Activated CD8-positive, alpha-beta memory T cell treated with anti-CD3 and anti-CD28 coated beads for 24 hours (primary cell): ENCODE results near the gene GADD45A.

ENCODE experiments used
- DNase-seq: peaks from one replicate; pipeline ENCODE4 v3.0.0-alpha.2; 2020

Gene GADD45A

DNA sequence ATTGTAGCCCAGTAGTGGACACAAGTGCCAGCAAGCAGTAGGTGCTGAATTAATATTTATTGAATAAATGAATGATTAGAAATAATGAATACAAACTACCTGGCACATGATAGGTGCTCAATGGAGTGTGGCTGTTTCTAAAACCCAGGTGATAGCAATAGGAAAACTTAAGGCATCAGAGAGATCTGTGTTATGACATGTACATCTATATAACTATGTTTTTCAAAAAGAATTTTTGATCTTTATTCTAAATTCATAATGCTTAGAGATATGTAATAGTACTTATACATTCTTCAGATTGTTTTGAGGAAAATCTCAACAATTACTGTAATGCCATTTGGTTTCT, 5.0 kb downstream of the GADD45A start:
- DNase-seq: no peak

DNA sequence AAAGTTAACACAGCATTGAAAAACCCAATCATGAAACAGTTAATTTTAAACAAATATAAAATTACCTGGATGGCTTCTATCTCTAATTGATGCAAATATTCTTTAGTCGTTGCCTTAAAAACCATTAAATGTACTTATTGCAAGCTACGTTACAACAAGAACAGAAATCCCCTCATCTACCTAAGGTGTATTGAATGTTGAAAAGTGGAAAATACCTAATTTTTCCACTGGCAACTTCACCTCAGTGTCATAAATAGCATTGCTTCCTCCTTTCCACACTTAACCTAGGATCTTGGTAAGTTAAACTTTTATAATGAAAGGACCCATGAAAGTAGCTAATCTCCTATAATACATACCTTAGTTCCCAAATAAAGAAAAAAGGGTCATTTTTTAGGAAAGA, 5.4 kb downstream of the GADD45A start:
- DNase-seq: no peak

DNA sequence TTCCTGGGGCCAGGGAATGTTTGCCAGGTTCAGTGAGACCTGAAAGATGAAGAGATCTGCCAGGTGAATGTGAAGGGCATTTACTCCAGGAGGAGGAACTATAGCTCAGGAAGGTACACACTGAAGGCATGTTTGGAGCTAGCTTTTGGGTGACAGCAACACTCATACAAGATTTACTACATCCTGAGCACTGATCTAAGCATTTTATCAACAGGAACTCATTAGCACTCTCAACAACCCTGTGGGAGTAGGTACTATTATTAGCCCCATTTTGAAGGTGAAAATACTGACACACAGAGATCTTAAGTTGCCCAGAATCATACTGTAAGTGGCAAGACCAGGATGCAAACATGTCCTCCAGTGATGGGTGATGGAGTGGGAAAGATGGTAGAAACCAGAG, 6.7 kb downstream of the GADD45A start:
- no peak for DNase-seq

DNA sequence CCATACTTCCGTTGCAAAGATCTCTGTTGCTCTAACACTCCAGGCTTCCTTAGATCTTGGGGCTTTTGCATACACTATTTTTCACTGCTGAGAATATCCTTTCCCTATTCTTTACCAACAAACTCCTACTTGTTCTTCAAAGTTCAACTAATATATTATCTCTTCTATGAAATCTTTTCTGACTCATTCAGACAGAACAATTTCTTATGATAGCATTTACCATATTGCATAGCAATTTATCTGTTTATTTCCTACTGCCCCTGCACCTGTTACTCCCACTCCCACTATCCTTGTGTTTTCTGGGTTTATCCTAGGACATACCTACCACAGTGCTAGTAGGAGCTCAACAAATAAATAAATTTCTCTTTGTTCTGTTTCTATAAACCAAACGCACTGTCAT, 11.0 kb downstream of the GADD45A start:
- DNase-seq: no peak

DNA sequence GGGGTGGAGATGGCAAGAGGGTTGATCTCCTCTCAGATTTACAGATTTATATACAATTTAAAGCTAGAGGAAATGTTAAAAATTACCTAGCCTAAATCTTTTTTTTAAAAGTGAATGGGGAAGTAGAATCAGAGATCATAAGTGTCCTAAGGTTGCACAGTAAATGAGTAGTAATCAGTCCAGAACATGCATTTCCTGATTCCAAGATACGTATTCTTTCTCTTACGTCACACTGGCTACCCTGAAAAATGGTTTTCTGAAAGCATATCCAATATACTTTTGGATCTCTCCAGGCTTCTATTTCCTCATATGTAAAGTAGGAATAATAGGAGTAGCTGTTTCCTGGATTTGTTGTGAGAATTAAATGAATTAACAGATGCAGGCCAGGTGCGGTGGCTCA, 11.7 kb downstream of the GADD45A start:
- DNase-seq: no peak

DNA sequence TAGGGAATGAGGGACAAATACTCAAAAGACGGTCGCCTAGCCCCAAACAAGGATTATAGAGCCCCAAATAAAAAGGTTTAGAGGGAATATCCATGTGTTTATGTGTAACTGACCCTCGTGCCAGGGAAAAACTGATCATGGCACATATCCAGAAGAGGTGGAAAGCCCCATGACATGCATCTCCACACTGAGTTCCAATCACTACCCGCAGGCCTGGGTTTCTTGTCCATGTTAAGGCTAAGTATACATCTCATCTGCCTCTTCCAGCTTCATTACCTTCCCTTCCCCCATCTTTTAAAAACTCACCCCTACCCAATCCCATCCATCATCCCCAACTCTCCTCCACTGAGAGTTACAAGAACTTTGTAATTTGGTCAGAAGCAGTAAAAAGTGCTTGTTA, 15.2 kb downstream of the GADD45A start:
- DNase-seq: no peak

DNA sequence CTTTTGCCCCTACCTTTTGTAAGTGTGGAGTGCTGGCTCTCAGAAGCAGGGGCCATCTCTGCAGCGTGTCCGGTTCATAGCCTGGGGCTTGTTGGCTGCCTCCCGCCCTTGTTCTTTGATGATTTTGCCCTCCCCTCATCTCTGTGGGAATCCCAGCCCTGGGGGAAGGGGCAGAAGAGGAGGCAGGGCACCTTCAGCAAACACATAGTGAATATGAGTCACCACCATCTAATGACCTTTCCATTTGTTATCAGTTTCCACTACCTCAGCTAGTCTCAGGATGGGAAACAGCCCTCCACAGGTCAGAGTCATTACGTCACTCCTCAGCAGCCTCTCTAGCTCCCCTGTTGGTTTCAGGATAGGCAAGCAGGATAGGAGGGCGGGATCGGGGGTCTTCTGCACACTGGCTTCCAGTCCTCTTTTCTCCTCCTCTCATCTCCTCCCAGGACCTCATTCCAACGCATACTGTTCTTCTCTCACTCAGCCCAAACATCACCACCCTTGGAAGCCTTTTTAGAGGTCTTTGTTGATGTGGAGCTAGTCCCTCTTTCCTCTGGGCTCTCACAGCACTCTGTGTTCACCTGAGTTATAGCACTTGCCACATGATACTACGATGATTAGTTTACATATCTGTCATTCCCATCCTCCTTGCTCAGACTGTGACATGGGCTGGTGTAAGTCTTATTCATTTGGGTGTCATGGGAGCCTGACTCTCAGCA, 15.8 kb downstream of the GADD45A start:
- DNase-seq: peak; percentile 60

DNA sequence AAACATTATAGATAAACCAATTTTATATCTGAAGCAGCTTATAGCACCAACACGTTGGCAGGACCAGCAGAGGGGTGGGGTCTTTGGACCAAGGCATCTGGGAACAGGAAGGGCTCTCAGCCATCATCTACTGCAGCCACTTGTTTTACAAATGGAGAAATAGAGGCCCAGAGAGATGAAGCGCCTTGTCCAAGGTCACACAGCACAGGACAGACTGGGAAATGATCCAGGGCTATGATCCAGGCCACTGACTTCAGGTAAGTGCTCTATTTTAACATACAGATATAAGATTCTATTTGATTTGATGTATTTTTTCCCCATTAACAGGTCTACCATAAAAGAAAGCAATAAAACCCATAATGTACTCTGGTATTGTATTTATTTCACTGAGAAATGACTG, 16.9 kb downstream of the GADD45A start:
- DNase-seq: no peak

DNA sequence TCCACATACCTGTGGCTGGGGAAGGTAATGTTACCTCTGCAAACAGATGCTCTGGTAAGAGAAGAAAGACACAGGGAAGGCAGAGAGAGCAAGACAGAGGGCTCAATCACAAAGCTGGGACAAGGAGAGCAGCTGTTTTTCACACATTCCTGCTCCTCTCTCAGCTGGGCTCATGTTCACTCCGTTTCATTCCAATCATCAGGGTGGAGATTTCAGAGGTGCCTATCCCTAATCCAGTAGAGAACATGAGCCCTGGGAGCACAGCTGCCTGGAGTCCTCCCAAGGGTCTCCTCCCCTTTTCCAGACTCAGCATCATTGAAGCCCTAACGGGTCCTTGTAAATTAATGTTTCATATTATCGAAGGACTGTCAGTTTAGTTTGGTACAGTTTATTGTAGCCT, 19.4 kb downstream of the GADD45A start:
- DNase-seq: no peak

DNA sequence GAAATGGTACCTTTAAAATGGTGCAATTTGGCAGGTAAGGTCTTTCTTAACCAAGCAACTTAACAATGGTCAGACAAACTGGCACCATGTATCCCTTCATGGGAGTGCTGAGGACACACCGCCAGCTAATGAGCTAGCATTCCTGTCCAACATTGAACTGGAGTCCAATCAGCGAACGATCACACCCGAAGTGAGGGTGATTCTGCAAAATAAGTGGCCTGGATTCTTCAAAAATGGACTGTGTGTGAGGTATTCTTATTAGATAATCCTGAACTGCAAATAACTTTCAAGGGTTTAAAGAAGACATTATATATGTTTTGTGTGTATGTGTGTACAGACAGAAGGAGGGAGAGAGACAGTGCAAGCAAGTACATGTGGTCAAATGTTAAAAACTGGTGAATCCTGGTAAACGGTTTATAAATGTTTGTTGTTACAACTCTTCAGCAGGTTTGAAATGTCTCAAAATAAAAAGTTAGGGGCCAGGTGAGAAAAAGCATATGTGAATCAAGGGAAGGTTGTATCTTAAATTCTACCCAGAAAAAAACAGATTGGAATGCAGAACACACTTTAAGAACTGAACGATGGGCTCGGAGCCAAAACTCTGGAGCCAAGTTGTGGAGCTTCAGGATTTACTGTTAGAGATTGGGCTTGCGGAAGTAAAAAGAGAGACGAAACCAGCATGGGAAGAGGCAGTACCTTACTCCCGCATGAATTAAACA, 20.9 kb downstream of the GADD45A start:
- DNase-seq: no peak

DNA sequence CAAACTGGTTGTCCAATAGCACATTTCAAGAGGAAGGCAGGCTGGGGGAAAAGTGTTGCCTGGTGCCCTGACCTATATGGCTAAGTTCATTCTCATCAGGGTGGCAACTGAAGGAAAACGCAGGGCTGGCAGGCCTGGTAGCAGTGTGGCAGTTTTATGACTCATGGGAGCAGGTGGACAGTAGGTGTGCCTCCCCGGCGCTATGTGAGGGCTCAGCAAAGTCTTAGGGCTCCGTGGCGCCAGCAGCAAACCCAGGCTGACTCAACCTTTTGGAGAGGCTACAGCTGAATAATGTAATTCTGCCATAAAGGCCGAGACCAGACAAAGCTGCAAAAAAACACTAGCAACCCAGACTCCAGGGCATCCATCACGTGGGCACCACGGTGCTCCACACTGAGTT, 23.6 kb downstream of the GADD45A start:
- no peak for DNase-seq

DNA sequence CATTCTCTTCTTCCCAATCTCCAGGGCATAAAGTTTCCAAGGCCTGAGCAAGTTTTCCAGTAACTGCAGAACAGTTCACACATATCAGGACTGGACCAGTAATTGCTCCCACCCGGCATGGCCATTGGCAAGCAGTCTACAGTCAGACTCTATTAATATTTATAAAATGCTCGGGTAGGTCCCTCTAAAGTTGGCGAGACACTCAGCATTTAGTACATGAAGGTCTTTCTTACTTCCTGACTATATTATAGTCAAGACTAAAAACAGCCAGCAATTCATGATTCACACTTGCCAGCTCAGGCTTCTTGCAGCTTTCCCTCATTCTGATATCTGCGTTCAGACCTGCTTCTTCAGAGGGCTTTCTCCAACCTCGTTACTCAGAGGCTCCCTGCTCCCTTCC, 25.4 kb downstream of the GADD45A start:
- no peak for DNase-seq

DNA sequence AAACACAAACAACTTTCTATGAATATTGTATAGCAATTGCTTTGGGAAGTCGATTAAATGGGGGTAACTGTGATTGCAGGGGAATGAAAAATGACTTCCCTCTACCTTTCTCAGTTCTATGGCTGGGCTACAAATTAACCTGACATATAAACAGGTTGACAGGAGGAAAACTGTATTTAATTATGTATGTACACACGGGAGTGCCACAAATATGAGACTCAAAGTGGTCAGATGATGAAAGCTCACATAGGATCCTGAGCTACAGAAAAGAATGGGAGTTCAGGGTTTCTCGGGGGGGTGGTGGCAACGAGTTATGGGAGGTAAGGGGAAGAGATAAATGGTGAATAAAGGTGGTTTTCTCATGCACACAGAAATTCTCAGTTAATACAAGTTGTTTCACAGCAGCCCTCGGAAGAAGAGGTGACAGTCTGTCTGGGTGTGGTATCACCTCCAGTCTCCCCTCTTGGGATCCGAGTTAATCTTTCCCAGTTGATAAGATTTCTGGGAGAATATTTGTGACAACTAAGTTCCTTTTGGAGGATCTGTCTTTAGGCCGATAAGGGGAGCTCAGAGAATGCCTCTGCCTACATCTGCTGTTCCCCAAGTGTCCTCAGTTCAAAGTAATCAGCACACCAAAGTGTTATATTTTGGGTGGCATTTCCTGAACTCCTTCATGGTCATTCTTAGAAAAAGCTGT, 26.3 kb downstream of the GADD45A start:
- DNase-seq: no peak

DNA sequence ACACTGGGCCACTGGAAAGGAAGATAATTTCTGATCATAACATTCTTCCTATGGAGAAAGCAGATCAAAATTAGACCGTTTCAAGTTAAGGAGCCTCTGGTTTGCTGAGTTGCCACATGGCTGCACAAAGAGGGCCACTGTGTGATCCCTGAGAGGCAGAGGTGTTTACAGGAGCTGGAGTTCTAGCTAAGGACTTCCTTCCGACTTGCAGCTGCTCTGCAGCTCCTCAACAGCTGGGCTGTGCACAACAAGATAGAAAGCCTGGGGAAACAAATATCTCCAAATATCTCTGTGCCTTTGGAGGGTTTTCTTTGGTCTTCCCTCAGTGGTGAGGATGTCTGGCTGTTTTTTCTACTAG, 26.8 kb downstream of the GADD45A start:
- no peak for DNase-seq

DNA sequence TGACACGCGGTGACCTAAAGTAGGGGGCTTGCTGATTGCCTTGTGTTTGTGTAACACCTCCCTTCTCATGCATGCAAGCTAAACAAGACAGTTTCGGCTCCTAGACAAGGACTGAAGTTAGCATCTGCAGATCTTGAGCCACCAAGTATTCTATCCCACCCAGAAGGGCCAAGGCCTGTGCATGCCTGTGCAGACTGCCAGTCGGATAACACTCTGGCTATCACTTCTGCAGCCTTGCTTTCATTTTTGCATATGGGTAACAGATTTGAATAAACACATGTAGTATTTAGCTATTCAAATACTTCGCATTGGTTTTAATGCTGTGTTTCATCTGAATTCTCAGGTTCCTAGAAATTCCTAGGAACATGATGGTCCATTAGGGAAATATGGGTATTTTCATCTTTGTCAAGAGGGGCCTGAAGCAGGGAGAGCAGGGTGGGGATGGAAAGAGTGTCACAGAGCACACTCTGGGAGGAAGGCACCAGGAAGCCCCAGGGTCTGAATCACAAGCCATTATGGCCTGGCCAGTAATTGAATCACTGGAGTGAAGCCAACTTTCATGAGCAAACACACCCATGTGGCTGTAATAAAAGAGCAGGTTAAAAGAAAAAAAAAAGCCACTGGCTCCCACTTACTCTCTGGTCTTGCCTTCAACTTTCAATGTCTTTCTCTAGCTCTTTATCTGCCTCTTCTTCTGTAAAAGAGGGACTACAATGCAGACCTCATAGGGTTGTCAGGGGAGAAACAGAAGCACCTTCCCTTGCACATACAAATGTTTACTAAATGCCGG, 28.3 kb downstream of the GADD45A start:
- no peak for DNase-seq

DNA sequence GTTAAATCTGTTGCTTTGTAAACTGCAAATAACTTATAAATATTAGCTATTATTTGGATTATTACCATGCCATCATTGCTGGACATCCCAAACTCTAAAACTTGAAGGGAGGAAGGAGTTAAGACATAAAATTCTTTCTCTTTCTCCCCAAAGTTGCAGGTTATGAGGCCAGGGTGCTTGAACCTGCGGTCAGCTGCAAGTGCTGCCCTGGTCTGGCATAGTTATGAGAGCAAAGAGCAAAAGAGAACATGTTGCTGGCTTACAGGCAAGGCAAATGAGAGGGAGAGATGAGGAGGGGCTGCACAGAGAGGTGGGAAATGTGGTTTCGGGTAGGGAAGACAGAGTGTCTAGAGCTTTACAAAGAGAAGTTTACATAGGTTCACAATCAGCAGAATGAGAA, 30.8 kb downstream of the GADD45A start:
- DNase-seq: no peak

DNA sequence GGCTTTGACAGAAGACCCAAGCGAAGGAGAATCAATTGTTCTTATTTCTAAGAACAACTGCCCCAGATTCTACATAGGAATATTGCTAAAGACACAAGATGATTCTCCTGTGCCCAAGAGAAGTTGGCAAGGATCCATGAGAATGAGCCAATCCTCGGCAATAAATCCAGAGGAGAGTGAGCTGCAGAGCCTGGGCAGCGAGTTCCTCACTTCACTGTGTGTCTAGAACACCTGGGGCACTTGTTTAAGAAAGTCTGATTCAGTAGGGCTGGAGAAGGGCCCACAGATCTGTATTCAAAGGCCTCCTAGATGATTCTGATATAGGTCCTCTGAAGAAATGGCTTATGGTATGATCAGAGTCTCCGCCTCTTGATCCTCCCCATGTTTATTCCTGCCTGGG, 31.8 kb downstream of the GADD45A start:
- no peak for DNase-seq

DNA sequence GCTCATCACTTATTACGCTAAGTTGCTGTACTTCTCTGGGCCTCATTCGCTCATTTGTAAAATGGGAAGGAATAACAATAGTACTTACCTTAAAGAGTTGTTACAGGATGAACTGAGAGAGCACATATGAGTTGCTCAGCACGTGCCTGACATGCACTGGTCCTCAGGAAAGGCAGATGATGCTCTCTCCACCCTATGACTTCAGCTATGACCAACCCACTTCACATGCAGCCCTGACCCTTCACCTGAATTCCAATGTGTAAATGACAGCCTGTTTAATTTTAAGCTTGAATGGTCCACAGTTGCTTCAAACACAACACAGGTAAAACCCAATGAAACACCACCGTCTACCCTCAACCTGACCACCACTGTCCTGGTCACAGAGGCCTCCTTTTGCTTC, 32.9 kb downstream of the GADD45A start:
- DNase-seq: no peak

DNA sequence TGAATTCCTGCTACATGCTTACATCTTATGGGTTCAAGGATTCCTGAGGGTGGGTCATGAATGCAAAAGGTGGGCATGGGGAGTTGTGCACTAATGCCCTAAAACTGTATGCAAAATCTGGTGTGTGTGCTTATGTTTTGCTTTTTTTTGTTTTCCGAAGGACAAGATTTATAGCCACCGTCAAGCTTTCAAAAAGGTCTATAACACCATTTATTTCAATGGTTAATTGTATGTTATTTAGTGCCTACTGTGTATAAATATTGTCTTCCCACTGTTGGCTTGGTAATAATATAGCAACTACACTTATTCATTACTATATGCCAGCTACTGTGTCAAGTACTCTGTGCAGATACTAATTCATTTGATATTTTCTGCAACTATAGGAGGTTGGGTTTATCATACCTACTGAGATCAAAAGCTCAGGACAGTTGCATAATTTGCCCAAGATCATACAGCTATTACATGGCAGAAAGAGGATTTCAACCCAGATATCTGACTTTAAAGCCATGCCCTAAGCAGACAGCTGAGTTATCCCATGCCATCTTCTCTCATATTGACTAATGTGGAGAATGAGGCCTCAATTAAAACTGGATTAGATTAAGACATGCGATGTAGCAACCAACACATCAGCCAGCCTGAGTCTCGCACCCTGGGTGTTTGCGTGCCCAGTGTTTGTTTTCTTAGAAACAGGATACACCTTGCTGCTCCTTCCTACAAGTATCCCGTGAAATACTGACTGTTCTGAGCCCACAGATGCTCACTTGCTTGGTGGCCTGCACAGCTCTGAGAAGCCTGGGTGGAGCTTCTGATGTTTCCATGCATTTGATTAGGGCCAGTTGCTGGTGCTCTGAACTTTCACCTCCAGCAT, 34.6 kb downstream of the GADD45A start:
- DNase-seq: no peak

DNA sequence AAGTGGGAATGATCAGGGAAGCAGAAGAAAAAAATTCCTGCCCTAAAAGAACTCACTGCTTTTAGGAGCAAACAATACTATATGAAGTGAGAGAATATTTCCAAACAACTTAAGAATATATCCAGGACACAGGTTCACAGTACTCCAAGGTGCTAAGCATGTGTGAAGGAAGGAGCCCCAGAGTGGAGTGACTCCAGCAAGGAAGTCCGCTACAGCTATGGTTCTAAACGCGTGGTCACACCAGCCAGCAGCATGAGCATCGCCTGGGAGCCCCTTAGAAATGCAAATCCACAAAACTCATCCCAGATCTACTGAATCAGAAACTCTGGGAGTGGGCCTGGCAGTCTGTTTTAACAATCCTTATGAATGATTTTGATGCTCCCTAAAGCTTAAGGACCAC, 36.1 kb downstream of the GADD45A start:
- DNase-seq: no peak

DNA sequence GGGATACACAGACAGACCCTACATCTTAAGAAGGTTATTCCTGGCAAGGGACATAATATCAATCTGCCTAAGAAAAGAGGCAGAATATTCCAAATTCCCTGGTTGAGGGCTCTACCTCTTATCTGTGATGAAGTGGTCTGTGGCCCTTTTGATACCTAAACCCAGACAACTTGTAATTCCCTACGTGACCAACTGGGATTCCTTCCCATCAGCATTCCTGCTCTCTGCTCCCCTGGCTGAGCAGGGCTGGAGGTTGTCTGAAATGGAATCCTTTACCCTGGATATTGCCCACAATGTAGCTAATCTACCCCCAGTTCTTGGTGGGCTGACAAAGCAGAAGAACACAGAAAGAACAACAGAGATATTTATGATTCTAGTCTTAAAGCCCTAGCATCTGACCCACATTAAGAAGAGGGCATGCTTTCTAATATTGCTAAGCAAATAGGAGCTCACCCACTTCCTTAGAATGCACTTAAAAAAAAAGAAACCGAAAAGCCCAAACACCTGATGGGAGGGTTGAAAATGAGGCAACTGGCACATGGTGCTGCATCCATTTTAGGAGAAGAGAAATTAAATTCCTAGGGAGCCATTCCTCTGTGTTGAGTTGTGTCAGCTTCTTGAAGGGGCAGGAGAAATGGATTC, 36.8 kb downstream of the GADD45A start:
- no peak for DNase-seq

DNA sequence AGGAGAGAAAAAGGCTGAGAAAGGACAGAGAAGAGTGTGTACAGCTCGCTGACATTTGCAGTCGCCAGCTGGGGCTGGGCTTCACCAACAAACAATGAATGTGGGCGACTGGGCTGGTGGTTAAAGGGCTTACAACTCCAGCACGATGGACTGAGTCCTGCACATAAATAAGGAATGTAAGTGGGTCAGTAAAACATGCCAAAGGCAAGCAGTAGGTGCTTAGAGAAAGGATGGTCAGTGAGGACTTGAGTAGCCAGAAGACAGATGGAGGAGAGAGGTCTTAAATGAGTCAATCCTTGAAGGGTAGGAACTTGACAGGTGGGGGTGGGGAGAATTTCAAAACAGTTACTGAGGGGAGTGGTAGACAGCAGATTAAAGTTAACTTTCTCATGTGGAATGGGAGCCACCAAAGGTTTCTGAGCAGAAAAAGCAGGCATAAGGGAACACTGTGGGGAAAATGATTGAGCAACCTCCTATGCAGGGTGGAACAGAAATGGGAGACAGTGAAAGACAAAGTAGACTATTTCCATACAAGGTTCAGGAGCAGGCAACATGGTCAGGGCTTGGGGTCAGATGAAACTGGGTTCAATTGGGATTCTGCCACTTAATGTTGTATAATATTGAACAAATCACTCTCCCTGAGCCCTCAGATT, 37.4 kb downstream of the GADD45A start:
- no peak for DNase-seq
